ENCODE measurements around the gene SAMD3. TPM values are rescaled to one million over a fixed set of nuclear protein-coding genes. Genes with fewer than 3 reads are reported as not detected.
"Not testable (repeated sequence)": the region's sequence is repeated elsewhere in the genome, so short reads cannot be mapped to it uniquely, and the experiment has no call there.

The SAMD3 gene
- total RNA-seq, 1 donor from 2014 or later, result 0.84 TPM

DNA sequence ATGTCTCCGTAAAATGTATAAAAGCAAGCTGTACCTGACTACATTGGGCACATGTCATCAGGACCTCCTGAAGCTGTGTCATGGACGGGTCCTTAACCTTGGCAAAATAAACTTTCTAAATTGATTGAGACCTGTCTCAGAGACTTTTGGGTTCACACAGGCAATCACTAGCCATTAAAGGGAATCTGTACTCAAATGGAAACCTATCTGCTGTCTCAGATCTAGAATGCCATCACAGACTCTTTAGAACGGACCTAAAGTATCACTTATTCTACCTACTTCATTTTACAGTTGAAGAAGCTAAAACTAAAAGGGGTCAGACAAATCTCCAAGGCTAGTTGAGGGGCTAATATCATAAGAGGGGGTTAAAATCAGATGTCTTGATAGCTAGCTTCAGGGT, 11.1 kb downstream of the SAMD3 start:
- DNase-seq (ENCODE audit: low spot score), result no peak

DNA sequence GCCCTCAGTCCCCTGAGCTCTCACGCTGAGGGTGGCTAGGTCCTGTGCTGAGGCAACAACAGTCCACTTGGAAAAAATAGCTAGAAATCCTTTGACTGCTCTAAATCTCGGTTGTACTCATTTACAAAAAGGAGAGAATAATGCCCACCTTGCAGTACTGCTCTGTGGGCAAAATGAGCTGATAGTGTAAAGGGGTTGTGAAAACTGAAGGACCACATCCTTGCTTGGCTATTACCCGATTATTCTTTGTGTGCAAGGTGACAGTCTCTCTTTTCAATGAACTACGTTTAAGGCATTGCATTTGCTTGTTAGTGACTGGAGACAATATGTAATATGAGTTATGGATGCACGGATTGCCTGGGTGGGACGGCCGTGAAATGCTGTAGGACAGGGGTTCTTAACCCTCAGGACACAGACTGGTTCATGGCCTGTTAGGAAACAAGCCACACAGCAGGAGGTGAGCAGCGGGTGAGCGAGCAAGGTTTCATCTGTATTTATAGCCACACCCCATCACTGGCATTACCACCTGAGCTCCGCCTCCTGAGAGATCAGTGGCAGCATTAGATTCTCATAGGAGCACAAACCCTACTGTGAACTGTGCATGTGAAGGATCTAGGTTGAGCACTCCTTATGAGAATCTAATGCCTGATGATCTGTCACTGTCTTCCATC, 14.6 kb downstream of the SAMD3 start:
- DNase-seq (ENCODE audit: low spot score), result no peak

DNA sequence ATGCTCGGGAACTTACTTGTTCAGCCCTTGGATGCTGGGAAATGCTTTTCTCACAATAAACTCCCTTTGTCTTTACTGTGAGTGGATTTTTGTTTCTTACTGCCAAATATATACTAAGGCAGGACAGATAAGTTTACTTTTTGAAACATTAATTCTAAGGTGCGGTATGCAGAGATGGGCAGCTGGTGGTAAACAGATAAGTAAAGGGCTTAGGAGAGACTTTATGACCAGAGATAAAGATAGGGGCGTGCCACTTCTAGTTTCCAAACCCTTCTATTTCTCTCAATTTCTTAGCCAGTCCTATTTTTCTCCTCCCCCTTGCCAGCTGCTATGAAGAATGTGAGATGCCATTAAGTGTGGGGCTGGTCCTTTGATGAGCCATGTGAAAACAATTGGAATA, 16.3 kb downstream of the SAMD3 start:
- DNase-seq (ENCODE audit: low spot score), result no peak

DNA sequence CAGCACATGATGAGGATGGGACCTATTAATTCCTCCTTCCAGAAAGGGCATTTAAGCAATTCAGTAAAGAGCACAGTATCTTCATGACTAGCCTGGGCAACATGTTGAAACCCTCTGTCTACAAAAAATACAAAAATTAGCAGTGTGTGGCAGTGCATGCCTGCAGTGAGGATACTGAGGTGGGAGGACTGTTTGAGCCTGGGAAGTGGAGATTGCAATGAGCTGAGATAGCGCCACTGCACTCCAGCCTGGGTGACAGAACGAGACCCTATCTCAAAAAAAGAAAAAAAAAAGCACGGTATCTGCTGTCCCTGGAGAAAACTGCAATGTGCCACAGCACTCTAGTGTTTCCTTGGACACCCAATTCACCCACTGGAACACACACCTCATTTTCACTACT, 18.4 kb downstream of the SAMD3 start:
- DNase-seq (ENCODE audit: low spot score), result no peak

DNA sequence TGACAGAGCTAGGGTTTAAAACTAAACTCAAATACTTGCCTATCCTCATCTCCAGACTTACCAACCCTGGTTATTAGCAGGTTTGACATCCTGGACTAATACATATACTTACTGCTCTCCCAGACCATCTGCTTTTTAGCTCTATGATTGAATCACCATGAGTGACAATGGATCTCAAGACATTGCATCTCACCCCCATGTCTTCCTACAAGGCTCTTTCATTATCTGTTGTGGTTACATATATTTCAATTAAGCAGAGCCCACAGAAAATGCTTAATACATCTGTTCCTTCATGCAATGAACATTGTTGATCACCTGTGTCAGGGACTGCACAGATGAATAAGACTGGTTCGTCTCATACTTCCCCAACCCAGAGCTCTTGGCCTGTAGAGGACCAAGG, 19.4 kb downstream of the SAMD3 start:
- DNase-seq (ENCODE audit: low spot score), result no peak

DNA sequence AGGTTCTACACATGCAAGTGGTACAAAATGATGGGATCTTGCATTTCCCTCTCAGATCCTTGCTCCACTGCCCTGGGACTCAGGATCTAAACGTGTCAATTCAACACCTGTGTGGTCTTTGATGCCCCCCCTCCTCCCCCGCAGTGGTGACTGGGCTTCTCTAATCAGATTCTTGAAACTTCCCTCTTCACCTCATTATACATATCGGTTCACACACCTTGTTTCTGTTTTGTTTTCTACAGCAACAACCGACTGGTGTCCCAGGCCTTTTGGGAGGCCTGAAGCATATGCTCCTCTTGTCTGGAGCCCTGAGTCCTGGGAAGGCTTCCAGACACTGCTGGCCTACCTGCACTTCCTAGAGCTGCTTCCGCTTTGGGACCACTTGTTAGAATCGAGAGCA, 20.0 kb downstream of the SAMD3 start:
- DNase-seq (ENCODE audit: low spot score), result no peak

DNA sequence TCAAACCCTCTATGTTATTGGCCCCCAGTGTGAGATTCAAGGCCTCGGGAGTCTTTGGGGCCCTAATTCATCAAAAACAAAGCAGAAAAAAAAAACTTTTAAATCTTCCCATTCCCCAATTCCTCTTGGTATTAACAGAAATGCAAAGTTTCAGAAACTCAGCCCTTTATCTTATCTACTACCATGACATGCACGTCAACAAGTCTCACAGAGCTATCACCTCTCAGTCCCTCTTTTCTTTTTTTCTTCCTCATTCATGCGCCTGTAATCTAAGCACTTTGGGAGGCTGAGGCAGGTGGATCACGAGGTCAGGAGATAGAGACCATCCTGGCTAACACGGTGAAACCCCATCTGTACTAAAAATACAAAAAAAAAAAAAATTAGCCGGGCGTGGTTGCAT, 22.7 kb downstream of the SAMD3 start:
- no peak for DNase-seq (ENCODE audit: low spot score)

DNA sequence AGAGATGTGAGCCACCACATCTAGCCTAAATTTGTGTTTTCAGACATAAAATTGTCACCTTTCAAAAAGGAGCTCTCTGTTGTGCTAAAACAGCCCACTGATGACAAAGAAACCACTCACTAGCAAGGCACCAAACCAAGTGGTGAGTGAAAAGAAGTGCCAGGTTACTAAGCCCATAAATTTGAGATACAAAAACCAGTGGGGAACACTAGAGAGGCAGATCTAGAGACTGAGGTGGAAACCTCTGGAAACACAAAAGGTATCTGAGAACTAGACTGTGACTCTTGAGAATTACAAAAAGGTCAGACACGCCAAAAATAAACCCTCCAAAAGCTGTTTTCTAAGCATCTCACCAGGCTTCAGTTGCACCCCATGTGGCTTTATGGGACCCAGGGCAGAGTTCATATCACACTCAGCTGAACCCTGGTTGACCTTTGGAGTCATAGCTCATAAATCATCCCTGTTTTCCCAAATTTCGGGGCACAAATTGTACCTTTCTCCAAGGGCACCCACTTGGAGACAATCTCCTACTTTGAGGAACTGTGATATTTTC, 24.2 kb downstream of the SAMD3 start:
- no peak for DNase-seq (ENCODE audit: low spot score)

DNA sequence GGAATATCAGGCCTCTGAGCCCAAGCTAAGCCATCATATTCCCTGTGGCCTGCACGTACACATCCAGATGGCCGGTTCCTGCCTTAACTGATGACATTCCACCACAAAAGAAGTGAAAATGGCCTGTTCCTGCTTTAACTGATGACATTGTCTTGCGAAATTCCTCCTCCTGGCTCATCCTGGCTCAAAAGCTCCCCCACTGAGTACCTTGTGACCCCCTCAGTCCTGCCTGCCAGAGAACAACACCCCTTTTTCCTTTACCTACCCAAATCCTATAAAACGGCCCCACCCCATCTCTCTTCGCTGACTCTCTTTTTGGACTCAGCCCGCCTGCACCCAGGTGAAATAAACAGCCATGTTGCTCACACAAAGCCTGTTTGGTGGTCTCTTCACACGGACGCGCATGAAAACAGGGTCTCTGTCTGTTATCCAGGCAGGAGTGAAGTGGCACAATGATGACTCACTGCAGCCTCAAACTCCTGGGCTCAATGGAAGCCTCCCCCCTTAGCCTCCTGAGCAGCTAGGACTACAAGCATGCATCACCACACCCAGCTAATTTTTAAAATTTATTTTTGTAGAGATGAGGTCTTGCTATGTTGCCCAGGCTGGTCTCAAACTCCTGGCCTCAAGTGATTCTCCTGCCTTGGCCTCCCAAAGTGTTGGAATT, 24.8 kb downstream of the SAMD3 start:
- not testable (repeated sequence) for DNase-seq (ENCODE audit: low spot score)

DNA sequence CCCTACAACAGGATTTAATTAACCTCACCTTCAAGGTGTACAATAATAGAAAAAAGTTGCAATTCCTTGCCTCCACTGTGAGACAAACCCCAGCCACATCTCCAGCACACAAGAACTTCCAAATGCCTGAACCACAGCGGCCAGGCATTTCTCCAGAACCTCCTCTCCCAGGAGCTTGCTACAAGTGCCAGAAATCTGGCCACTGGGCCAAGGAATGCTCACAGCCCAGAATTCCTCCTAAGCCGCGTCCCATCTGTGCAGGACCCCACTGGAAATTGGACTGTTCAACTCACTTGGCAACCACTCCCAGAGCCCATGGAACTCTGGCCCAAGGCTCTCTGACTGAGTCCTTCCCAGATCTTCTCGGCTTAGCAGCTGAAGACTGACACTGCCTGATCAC, 28.3 kb downstream of the SAMD3 start:
- DNase-seq (ENCODE audit: low spot score), result not testable (repeated sequence)

DNA sequence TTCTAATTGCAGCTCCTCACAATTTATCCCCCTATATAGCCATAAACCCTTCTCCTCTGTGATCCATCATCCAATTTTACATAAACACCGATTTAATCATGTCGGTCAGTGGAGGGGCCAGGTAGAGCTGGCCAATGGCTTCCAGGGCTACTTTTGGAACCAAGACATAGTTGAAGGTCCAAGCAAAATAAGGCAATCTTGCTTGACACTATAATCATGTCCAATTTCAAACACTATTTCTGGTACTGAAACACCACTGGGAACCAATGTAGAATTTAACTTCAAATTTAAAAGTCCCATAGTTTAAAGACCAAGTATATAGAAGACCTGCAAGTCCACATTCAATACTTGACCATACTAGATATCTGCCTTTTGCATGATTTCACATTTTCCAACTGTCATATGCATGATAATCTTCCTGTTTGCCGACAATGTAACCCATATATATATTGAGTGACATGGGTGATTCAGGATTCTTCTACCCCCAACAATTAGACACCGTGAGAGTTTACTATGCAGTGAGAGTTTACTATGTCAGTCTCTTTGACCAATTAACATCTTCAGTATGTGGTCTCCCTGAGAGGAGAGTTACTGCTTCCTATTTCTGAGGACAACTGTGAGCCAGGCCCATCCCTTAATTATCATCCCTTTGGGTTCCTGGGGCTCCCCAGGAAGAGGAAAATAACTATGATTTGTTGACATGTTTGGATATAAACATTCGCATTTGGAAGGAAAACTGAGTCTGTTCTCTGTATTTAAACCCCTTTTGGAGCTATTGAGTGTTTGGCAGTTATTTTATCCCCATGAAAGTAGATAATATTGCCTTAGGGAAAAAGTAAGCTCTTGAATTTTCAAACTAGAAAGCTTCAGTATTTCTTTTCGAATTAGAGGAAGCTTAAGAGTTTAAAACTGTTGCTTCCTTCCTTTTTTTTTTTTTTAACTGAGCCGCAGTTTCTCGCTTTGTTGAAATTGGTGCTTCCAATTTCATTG, 31.8 kb downstream of the SAMD3 start:
- DNase-seq (ENCODE audit: low spot score), result no peak

DNA sequence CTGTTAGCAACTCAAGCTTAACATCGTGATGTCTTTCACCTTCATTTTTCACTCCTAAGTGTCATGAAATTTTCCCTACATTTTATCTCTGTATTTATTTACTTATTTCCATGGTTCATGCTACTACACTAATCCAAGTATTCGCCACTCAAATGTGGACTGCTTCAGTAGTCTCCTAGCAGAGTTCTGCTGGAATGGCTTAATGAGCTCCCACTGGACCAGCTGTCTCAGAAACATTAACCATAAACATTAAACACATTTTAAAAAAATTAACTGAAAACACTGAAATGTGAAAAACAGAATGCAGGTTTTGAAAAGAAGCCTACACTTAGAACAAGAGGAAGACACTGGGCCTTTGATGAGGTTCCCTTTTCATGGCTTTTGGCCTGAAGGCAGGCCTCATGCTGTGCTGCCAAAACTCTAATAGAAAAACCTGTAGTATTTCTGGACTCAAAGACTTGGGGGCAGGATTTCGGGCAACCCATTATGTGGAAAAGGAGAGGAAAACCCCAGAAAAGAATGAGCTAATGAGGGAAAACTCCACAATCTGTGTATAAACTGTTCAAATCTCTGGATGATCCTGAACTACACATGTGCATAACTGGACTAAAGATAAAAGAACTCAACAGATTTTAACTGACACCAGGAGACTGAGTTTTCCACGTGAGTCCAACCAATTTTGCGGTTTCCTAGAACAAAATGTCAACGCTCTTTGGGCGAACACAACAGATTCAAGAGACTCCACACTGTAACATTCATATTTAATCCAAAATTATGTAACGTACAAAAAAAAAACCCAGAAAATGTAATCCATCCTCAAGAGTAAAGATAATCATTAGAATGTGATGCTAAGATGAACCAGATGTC, 33.0 kb downstream of the SAMD3 start:
- no peak for DNase-seq (ENCODE audit: low spot score)

DNA sequence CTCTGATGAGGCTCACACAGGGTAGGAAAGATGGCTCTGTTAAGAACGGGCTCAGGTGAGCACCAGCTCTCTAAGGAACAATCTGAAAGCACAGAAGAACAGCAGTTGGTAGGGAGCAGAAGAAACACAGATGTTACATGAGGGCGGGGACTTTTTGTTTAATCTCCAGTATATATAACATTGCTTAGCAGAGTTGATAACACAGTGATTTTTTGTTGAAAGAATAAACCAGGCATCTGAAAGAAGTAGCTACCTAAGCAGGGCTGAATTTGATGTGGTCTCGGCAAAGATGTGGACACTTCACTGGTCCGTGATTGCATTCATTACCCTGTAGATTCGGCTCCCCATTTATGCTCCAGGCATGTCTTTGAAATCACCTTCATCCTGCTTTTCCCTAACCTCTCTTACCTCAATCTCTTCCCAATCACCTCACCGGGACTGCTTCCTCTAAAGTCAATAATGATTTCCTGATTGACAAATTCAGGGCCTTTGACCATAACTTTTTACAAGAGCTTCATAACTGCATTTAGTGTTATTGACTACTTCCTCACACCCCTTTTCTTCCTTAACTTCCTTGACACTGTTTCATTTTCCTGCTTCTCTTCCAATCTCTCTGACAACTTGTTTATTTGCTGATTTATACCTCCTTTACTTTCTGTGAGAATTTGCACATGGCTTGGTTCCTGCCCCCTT, 34.4 kb downstream of the SAMD3 start:
- DNase-seq (ENCODE audit: low spot score), result no peak

DNA sequence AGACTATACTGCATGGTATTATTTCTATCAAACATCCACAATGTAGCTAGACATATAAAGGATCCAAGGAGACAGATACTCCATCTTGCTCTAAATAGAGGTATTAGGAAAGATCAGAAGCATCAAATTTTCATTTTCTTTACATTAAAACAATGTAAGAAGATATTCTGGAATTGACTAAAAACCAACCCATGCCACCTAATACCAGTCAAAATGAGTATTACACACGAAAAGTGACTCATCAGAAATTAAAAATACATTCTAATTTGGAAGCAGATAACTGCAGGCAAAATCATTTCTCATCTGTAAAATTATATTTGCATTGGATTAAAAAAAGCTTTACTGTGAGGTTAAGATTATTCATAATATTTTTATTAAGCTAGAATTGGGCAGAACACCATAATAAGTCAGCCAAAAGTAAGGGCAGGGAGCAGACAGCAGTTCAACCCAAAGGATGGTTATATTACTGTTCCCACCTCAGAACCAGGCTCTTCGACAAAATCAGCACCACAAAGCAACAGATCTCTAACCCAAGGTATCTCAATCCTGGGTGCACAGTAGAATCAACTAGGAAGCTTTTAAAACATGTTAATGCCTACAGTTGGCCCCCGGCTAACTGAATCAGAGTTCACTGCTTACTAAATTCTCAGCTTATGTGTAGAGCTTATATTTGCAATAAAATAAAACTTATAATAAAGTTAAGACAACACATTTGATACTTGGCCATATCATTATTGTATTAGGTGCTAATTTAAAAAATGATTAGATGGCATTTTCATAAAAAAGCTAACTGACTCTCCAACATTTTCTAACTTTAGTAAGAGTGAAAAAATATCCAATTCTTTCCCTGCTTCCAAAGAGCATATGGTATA, 35.2 kb downstream of the SAMD3 start:
- DNase-seq (ENCODE audit: low spot score), result no peak

DNA sequence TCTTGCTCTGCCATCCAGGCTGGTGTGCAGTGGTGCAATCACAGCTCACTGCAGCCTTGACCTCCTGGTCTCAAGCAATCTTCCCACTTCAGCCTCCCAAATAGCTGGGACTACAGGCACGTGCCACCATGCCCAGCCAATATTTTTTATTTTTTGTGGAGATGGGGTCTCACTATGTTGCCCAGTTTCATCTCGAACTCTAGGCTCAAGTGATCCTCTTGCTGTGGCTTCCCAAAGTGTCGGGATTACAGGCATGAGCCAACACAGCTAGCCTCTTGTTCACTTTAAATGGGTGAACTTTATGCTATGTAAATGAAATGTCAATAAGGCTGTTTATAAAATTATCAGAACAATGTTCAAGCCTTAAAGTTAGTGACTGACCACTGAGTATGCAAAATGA, 37.1 kb downstream of the SAMD3 start:
- DNase-seq (ENCODE audit: low spot score), result no peak

DNA sequence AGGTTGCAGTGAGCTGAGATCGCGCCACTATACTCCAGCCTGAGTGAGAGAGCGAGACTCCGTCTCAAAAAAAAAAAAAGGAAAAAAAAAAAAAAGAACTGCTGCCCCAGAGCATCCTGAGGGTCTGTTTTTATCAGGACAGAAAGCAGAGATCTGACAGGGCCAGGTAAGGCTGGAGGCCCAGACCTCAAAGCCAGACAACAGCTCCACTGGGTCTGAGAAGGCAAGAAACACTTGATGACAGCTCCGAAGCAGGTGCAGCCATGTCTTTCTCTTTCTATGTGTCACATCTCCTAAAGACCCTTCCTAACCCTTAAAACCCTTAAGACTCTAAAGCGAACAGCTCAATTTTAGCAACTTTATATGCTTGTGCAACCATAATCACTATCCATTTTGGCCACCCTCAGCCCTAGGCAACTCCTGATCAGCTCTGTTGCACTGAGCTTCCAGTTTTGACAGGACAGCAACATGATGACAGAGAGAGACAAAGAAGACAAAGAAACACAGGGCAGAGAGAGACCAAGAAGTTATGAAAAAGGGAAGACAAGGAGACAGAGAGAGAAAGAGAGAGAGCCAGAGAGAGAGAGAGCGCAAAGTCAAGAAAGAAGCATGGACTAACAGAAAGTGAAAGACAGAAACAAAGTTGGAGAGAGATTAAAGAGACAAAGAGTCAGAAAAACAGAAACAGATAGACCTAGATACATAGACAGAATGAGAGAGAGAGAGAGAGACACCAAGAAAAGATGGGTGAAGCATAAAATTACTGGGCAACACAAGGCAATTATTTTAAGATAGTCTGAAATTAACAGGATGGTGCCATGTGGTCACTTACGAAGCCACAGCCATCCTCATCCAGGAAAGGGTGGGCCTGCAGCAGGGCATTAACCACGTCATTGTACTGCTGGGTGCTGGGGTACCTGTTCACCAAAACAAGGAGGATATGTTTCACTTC, 39.2 kb downstream of the SAMD3 start:
- no peak for DNase-seq (ENCODE audit: low spot score)

DNA sequence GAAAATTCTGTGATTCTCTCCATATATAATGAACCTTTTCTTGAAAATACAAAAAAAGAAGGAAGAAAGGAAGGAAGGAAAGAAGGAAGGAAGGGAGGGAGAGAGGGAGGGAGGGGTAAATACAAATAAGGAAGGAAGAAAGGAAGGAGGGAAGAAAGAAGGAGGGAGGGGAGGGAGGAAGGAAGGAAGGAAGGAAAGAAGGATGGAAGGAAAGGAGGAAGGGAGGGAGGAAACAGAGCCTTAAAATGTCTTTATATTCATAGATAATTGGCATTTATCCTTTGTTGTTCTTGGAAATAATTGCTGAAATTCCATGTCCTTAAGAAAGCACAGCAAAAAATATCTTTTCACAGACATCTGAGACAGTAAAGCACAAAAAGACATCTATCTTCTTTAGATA, 40.3 kb downstream of the SAMD3 start:
- DNase-seq (ENCODE audit: low spot score), result no peak

DNA sequence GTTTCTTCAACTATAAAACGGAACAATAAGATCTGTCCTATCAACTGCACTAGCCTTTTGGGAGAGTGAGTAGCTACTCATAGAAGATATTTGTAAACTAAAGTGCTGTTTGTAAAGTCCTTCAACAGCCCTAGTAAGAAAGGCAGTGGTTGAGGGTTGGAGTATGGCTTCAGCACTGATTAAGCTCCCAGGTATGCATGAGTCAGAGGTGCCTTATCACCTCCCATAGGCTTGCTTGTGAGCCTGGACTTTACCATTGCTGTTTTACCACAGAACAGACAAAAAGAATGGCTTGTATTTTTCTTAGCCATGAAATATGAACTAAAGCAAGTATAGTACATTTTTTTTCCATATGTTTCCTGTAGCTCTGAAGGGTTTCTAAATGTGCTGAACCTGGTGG, 44.1 kb downstream of the SAMD3 start:
- DNase-seq (ENCODE audit: low spot score), result no peak
